IPS DF 6.9 (cell line): ENCODE data around the gene NPR1.

ENCODE experiments used
- DNase-seq: peaks from one replicate; pipeline ENCODE4 v3.0.0-alpha.2; 2013; ENCODE audit warnings: low read depth, low spot score
- H3K27ac ChIP-seq: one replicate; pipeline ENCODE4 v1.5.1; 2013; ENCODE audit warnings: low read length, control low read depth
- H3K27me3 ChIP-seq: 2 replicates; pipeline ENCODE4 v1.6.1; 2013; ENCODE audit warnings: mild to moderate bottlenecking, low read length; ENCODE audit not compliant: control insufficient read depth, insufficient read depth
- H3K36me3 ChIP-seq: 2 replicates; pipeline ENCODE4 v1.6.1; 2013; ENCODE audit warnings: low read length; ENCODE audit not compliant: control insufficient read depth, insufficient read depth
- H3K4me1 ChIP-seq: 2 replicates; pipeline ENCODE4 v1.6.1; 2013; ENCODE audit warnings: low read length; ENCODE audit not compliant: control insufficient read depth, insufficient read depth
- H3K4me3 ChIP-seq: 2 replicates; pipeline ENCODE4 v1.5.1; 2013; ENCODE audit warnings: mild to moderate bottlenecking, low read length
- H3K9me3 ChIP-seq: 2 replicates; pipeline ENCODE4 v1.6.1; 2013; ENCODE audit warnings: low read length, inconsistent platforms; ENCODE audit not compliant: control insufficient read depth, insufficient read depth
- WGBS: extraction: QIAGEN DNeasy Blood & Tissue Kit; methylation state at CpG from one replicate; pipeline ENCODE4 v1.1.7; 2013; ENCODE audit warnings: mixed read lengths, missing lambda C conversion rate; ENCODE audit not compliant: insufficient read length, insufficient coverage; 5-methylcytosine and 5-hydroxymethylcytosine counted together

NPR1 gene

DNA sequence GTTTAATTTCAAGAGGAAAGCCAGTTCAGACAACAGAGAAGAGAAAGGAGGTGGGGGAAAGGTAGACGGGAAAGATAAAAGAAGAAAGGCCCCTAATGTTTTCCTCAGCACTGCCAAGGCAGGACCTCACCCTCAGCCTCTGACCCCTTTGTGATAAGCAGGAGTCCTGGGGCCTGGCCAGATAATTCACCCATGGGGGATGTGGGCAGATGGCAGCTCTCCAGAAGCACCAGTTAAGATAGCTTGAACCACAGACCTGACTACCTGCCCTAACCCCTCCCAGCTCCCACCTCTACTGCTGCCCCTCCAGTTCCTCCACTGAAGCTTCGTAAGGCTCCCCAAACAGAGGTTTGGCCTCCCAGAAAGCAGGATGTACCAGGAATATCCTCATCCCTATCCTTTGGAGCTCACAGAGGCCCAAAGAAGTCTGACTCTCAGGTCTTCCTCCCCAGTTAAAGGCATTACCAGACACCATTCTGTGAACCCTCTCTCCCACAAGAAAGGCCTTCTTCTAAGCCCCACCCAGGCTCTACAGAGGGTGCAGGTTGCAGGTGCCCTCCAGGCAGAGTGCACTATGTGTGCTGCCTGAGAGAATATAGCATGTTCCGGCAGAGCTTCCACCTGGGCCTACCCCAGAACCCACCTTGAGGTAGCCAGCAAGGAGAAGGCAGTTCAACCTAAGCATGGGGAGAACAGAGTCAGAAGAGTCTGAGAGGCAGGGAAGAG, 29.2 kb upstream of the NPR1 start:
- Histone ChIP-seq H3K27ac (no peak overlapping the region), H3K9me3 (no peaks in the 10 kb centered on the region), H3K27me3 (no peaks in the 10 kb centered on the region), H3K36me3 (peaks cover 7% of the 10 kb centered on the region; the same call in 1 of the 2 replicates), H3K4me1 (no peaks in the 10 kb centered on the region), H3K4me3 (no peak overlapping the region)
- DNase-seq = no peak
- WGBS = no CpG with 5 or more reads among the region's 3 CpGs

DNA sequence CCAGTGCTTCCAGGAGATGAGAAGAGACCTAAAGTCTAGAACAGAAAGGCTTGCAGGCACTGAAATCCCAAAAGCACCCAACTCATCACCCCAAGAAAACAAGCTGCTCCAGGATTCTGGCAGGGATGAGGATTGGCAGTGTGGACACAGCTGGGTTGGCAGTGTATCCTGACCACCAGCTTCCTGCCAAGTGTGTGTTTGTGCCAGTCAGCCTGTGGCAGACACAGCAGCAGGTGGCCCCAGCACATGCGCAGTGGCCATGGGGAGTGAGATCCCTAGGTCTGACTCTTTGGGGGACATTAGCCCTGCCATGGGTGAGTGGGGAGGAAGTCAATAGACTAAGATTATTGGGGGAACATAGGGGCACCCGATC, 28.6 kb upstream of the NPR1 start:
- no peak overlapping the region for H3K27ac ChIP-seq
- no CpG with 5 or more reads among the region's 2 CpGs for WGBS
- H3K4me1 ChIP-seq = no peaks in the 10 kb centered on the region
- no peaks in the 10 kb centered on the region for H3K9me3 ChIP-seq
- DNase-seq = no peak
- no peaks in the 10 kb centered on the region for H3K27me3 ChIP-seq
- no peak overlapping the region for H3K4me3 ChIP-seq
- H3K36me3 ChIP-seq = peaks cover 7% of the 10 kb centered on the region; the same call in 1 of the 2 replicates

DNA sequence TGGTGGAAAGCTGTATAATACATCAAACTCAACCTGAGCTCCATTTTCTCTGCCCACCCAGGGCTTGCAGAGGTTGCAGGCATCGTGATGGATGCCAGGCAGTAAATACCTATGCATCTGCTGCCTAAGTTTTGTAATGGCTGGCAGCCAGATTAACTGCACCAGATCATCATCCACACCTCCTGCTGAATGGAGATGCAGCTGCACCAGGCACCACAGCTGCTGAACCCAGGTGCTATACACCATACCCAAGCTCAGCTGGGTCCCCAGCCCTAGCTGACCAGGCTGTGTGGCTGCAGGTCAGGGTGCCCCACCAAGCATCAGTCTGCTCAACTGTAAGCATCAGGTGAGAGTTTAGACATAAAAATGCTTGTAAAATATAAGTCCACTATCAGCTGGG, 26.7 kb upstream of the NPR1 start:
- WGBS = no CpG with 5 or more reads among the region's 1 CpG

DNA sequence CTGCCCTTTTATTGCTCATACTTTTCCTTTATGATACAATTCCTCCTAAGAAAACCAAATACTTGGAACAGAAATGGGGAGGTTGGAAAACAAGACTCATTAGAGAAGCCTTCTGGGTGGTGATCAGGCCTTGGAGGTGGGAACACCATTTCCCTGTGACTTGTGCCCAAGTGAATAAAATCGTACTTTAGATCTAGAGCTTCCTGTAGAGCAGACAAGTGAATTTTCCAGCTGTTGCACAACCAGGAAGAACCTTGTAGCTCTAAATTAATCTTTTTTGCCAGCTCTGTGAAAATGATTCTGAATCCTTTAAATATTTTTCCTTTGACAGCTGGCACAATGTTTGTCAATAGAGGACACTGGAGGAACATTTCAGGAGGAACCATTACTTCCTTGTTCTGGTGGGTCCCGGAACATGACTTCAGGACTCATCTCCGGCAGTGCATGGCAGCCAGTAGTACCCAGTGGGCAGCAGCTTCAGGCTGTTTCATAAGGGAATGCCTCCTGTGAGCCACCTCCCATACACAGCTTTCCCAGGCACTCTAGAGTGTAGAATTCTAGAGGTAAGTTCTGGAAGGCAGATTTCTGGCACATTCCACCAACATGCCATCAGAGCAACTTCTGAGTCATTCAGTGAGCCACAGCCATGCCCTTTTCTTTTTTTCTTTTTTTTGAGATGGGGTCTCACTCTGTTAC, 25.5 kb upstream of the NPR1 start:
- no peaks in the 10 kb centered on the region for H3K36me3 ChIP-seq
- H3K9me3 ChIP-seq = no peaks in the 10 kb centered on the region
- H3K27ac ChIP-seq = no peak overlapping the region
- no peak for DNase-seq
- H3K27me3 ChIP-seq = no peaks in the 10 kb centered on the region
- H3K4me3 ChIP-seq = no peak overlapping the region
- no CpG with 5 or more reads among the region's 3 CpGs for WGBS
- no peaks in the 10 kb centered on the region for H3K4me1 ChIP-seq

More for the DNA sequence above, 26.7 kb upstream of the NPR1 start:
- no peaks in the 10 kb centered on the region for H3K36me3 ChIP-seq
- H3K9me3 ChIP-seq = no peaks in the 10 kb centered on the region
- no peak overlapping the region for H3K27ac ChIP-seq
- H3K27me3 ChIP-seq = no peaks in the 10 kb centered on the region
- no peak overlapping the region for H3K4me3 ChIP-seq
- no peak for DNase-seq
- no peaks in the 10 kb centered on the region for H3K4me1 ChIP-seq

DNA sequence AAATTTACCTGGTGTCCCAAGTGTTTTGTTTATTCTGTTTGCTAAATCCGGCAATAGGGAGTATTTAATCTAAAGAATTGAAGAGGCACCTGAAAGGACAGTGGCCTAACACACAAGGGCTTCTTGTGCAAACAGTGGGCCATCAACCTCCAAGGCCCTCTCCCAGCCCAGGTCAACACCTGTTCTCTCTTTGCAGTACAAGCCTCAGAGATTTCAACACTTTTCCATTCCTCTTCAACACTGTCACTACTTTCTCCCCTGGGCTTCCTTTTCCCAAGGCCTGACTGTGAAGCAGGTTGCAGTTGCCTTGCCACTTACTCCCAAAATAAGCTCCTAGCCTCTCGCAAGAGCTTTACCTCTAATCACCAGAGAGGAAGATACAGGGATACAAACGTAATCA, 23.2 kb upstream of the NPR1 start:
- no peak overlapping the region for H3K27ac ChIP-seq
- no CpG with 5 or more reads among the region's 3 CpGs for WGBS

DNA sequence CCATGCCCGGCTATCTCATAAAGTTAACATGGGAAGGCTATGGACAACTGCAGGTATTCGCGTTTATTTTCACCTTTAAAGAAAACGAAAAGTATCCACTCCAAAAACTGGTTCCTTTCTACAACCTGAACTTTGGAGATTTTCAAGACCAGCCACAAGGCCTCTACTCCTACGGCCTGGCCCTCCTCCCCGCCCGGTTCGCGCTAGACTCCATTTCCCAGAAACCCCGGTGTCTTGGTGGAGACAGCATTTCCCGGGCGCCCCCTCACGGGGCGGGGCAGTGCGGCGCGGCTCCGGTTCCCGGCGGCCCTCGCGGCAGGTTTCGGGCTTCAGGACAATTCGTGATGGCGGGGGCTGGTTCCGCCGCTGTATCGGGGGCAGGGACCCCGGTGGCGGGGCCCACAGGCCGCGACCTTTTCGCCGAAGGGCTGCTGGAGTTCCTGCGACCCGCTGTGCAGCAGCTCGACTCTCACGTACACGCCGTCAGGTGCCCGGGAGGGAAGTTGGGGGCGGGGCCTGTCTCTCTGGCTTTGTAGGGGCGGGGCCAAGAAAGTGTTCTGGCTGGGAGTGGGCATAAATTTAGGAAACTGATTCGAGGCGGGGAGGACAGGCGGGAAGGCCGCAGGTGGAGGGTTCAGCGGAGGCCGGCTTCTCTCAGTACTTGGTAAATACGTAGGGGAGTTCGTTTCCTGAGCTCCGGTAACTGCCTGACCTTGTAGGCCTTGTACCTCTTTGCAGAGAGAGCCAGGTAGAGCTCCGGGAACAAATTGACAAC, 19.9 kb upstream of the NPR1 start, which contains the start of gene SNAPIN:
Gene SNAPIN (plus strand): TSS at position 304 of the 775 bp plus-strand sequence. CDS start 41 bp downstream, at position 345.
- Histone ChIP-seq H3K4me3 (peak within 1 kb of the TSS; percentile 99), H3K27ac (no peak within 1 kb of the TSS), H3K36me3 (peaks cover 13% of the 10 kb centered on the region; the same call in 1 of the 2 replicates), H3K27me3 (no peaks in the 10 kb centered on the region), H3K4me1 (no peaks in the 10 kb centered on the region), H3K9me3 (no peaks in the 10 kb centered on the region)
- DNase-seq = no peak
- WGBS = no CpG with 5 or more reads among the region's 53 CpGs

More for the DNA sequence above, 23.2 kb upstream of the NPR1 start:
- Histone ChIP-seq H3K36me3 (no peaks in the 10 kb centered on the region), H3K4me1 (no peaks in the 10 kb centered on the region), H3K9me3 (no peaks in the 10 kb centered on the region), H3K4me3 (no peak overlapping the region), H3K27me3 (no peaks in the 10 kb centered on the region)
- no peak for DNase-seq

DNA sequence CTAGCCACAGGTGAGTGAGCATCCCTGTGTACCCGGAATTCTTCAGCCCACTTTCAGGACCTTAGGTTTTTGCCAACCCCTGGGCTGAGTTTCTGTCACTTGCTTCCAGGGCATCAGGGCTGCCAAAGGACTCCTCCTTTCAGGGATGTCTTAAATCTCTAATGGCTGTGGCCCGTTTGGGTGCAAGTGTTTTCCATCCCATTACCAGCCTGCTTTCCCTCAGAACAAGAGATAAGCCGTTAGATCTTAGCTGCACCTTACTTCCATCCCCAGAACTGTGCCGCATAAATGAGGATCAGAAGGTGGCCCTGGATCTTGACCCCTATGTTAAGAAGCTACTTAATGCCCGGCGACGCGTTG, 19.3 kb upstream of the NPR1 start:
- H3K9me3 ChIP-seq = no peaks in the 10 kb centered on the region
- peaks cover 17% of the 10 kb centered on the region; the same call in 1 of the 2 replicates for H3K36me3 ChIP-seq
- H3K27ac ChIP-seq = no peak overlapping the region
- no peaks in the 10 kb centered on the region for H3K27me3 ChIP-seq
- peak overlapping the region; percentile 99; the same call in 1 of the 2 replicates for H3K4me3 ChIP-seq
- WGBS = no CpG with 5 or more reads among the region's 8 CpGs
- no peaks in the 10 kb centered on the region for H3K4me1 ChIP-seq
- DNase-seq = no peak

DNA sequence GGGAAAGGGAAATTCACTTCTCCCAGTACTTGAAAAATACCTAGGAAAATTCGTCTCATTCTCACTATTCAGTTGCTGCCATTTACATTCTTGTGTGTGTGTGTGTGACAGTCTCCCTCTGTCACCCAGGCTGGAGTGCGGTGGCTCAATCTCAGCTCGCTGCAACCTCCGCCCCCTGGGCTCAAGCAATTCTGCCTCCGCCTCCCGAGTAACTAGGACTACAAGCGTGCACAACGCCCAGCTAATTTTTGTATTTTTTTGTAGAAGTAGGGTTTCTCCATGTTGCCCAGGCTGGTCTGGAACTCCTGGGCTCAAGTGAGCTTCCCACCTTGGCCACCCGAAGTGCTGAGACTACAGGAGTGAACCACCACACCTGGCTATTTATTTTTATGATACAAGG, 18.8 kb upstream of the NPR1 start:
- Histone ChIP-seq H3K27me3 (no peaks in the 10 kb centered on the region), H3K4me3 (no peak overlapping the region), H3K9me3 (no peaks in the 10 kb centered on the region), H3K27ac (no peak overlapping the region), H3K4me1 (no peaks in the 10 kb centered on the region), H3K36me3 (peaks cover 21% of the 10 kb centered on the region; the same call in 1 of the 2 replicates)
- WGBS = no CpG with 5 or more reads among the region's 9 CpGs
- no peak for DNase-seq

DNA sequence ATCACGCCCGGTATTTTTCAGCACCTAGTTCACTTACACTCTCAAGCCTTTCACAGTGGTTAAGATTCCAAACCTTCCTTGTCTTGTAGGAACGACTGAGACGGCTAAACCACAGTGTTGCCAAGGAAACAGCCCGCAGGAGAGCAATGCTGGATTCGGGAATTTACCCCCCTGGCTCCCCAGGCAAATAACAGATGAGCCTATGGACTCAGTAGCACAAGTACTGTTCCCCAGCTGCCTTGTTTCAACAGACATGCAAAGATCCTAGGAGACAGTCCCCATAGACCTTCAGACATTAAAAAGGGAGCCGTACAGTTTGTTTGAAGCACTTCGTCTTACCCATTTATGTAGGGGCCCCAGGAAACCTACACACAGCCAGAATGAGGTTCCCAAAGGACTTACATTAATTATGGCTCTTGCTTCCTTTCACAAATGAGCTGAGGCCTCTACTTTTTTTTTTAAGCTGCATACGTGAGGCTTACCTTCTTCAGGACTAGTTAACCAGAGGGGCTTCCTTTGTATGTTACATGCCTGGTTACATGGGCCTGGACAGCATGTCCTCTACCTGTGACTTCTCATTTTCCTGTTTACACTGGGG, 17.3 kb upstream of the NPR1 start:
- no peak for DNase-seq
- Histone ChIP-seq H3K4me3 (no peak overlapping the region), H3K4me1 (no peaks in the 10 kb centered on the region), H3K9me3 (no peaks in the 10 kb centered on the region), H3K27ac (no peak overlapping the region), H3K36me3 (peaks cover 24% of the 10 kb centered on the region; the same call in 1 of the 2 replicates), H3K27me3 (no peaks in the 10 kb centered on the region)
- no CpG with 5 or more reads among the region's 9 CpGs for WGBS

DNA sequence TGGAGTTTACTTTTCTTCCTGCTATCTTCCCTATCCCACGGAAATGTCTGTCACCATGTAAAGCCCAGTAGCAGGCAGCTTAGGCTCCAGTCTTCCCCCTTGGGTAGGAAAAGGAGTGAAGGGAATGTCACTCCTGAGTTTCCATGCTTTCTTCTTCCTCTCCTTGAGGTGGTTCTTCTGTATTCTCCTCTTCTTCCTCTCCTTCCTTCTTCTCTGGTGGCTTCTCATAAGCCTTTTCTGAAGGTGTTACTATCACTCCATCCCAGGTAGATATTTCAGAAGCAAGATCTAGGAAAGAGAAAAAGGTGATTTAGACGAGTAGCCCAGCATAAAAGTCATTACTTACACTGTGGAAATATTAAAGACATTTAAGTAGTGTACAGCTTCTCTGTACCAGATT, 16.2 kb upstream of the NPR1 start:
- H3K27me3 ChIP-seq = no peaks in the 10 kb centered on the region
- no peak for DNase-seq
- no peak overlapping the region for H3K27ac ChIP-seq
- no CpG with 5 or more reads among the region's 2 CpGs for WGBS
- no peak overlapping the region for H3K4me3 ChIP-seq
- H3K4me1 ChIP-seq = no peaks in the 10 kb centered on the region
- H3K36me3 ChIP-seq = peaks cover 34% of the 10 kb centered on the region; the same call in 1 of the 2 replicates
- no peaks in the 10 kb centered on the region for H3K9me3 ChIP-seq
